Measurements from ENCODE around the gene DDAH2. TPM values are rescaled to one million over a fixed set of nuclear protein-coding genes. Genes with fewer than 3 reads are reported as not detected.

The DDAH2 gene
- total and polyA plus RNA-seq, 10 of the 15 experiments (the other 5 are each of a cell fraction or from before 2014, with no cell fraction given): 0.35 to 9.9 (median 6.2) TPM

DNA sequence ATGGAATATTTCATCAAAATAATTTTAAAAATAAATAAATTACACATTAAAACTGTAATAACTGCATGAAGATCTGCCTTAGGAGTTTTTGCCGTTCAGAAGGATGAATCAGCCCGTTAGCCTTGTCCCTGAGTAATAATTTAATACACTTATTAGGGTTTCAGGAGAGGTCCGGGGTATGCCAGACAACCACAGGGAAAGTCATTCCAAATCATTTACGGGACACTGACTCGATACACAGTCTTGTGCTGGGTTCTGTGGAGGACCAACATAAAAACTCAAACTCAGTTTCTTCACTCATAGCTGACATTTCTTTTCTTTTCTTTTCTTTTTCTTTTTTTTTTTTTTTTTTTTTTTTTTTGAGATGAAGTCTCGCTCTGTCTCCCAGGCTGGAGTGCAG, 23.2 kb downstream of the DDAH2 start:
- no peak for TF ChIP-seq RUNX3 (IDR thresholded peaks at IDR 0.05; ENCODE audit: low read length)
- no peak for TF ChIP-seq HCFC1 (IDR thresholded peaks at IDR 0.05; ENCODE audit: low read length)
- TF ChIP-seq RB1 (IDR thresholded peaks at IDR 0.05; ENCODE audit: borderline replicate concordance): no peak
- TF ChIP-seq SMAD1 (IDR thresholded peaks at IDR 0.05; ENCODE audit: low read depth, partially characterized antibody): no peak
- no peak for DNase-seq (ENCODE audit: low read depth, low spot score)
- POLR2A ChIA-PET: interaction anchor here (0.6 to 1.2 kb wide), 2 partner anchors 26 to 575 kb away, joined by 3 to 4 read pairs; no protein-coding TSS in a partner anchor
- FAIRE-seq: no peak
- H3K27me3 ChIP-seq (replicated peaks in 1 of 2; ENCODE audit: control insufficient read depth in 2 of 2, insufficient read depth in 2 of 2, low read length in 1 of 2): no peaks in the 10 kb centered on the region
- H2AFZ ChIP-seq (ENCODE audit: control insufficient read depth, low read depth, low read length): no peak overlapping the region
- H3K27ac ChIP-seq (ENCODE audit: control insufficient read depth, insufficient read depth): no peak overlapping the region
- no peak overlapping the region for H3K4me3 ChIP-seq
- no peaks in the 10 kb centered on the region for H3K36me3 ChIP-seq (ENCODE audit: control insufficient read depth in 2 of 2, insufficient read depth in 2 of 2, low read length in 1 of 2)
- H3K9me3 ChIP-seq (replicated peaks; ENCODE audit: control insufficient read depth, insufficient read depth, low read length): no peaks in the 10 kb centered on the region
- RAD21 ChIA-PET (ENCODE audit: unreplicated experiment): no interaction called here
- no TSS peak for BruUV-seq (replicated peaks)
- in situ Hi-C loops (cut with MboI): no loop called here
- H3K4me2 ChIP-seq (ENCODE audit: control insufficient read depth, insufficient read depth): no peak overlapping the region
- peaks cover 9% of the 10 kb centered on the region; the same call in 1 of the 2 replicates for H3K4me1 ChIP-seq (ENCODE audit: control insufficient read depth, insufficient read depth, low read length)
- intact Hi-C loops (cut with micrococcal nuclease; ENCODE audit: unreplicated experiment): no loop called here
- CTCF ChIA-PET: interaction anchor here (0.9 to 1.1 kb wide), 3 partner anchors 9 to 64 kb away, joined by 3 to 5 read pairs (median 3); partner anchors contain the start of gene LY6G6D
- H3K9ac ChIP-seq (ENCODE audit: control insufficient read depth, insufficient read depth, low read length): no peak overlapping the region
- ATAC-seq: no peak
- no peaks in the 10 kb centered on the region for H4K20me1 ChIP-seq (ENCODE audit: control insufficient read depth, insufficient read depth)
- WGBS (ENCODE audit: insufficient coverage, insufficient replicate concordance, low lambda C conversion rate, missing lambda C conversion rate): 36% methylated on average over 5 of the region's 6 CpGs
- H3K79me2 ChIP-seq (ENCODE audit: control insufficient read depth, insufficient read depth, low read length): peaks cover 15% of the 10 kb centered on the region
- SMC1A ChIA-PET (ENCODE audit: uncharacterized antibody, unreplicated experiment): no interaction called here

- Histone ChIP-seq H3K9me3 (replicated peaks; ENCODE audit: control insufficient read depth, insufficient read depth, low read length) (no peaks in the 10 kb centered on the region), H3K36me3 (ENCODE audit: control insufficient read depth in 2 of 2, insufficient read depth in 2 of 2, low read length in 1 of 2) (peaks cover 0 to 2% of the 10 kb centered on the region in 2 experiments; a peak in 2 of 4 replicates), H3K4me1 (ENCODE audit: control insufficient read depth, insufficient read depth, low read length) (peaks cover 9% of the 10 kb centered on the region; the same call in 1 of the 2 replicates), H3K4me2 (ENCODE audit: control insufficient read depth, insufficient read depth) (peak within 1 kb of the TSS; percentile 81), H3K27me3 (replicated peaks in 1 of 2; ENCODE audit: control insufficient read depth in 2 of 2, insufficient read depth in 2 of 2, low read length in 1 of 2) (no peaks in the 10 kb centered on the region), H3K27ac (ENCODE audit: control insufficient read depth, insufficient read depth) (peak within 1 kb of the TSS; percentile 91), H3K4me3 (peak within 1 kb of the TSS; percentile 96), H3K9ac (ENCODE audit: control insufficient read depth, insufficient read depth, low read length) (peak within 1 kb of the TSS; percentile 69), H4K20me1 (ENCODE audit: control insufficient read depth, insufficient read depth) (no peaks in the 10 kb centered on the region), H3K79me2 (ENCODE audit: control insufficient read depth, insufficient read depth, low read length) (peaks cover 17% of the 10 kb centered on the region), H2AFZ (ENCODE audit: control insufficient read depth, low read depth, low read length) (peak within 1 kb of the TSS; percentile 57)
- BruUV-seq (replicated peaks): no TSS peak
- SMC1A ChIA-PET (ENCODE audit: uncharacterized antibody, unreplicated experiment): interaction anchor here (0.6 to 3.1 kb wide), 9 partner anchors 26 to 162 kb away, joined by 3 to 18 read pairs (median 3); partner anchors contain the start of genes CLIC1, DDX39B, HSPA1B and LY6G5B
- FAIRE-seq (peak; percentile 95), DNase-seq (ENCODE audit: low read depth, low spot score) (peak; percentile 95), ATAC-seq (peak; percentile 96)
- intact Hi-C loops (cut with micrococcal nuclease; ENCODE audit: unreplicated experiment) (loop anchor here (2.0 kb wide), 1 partner anchor 36 kb away; no protein-coding TSS in a partner anchor), in situ Hi-C loops (cut with MboI) (no loop called here)
- RAD21 ChIA-PET (ENCODE audit: unreplicated experiment): interaction anchor here (0.7 to 1.7 kb wide), 11 partner anchors 28 to 162 kb away, joined by 3 to 8 read pairs (median 4); partner anchors contain the start of genes CLIC1, MSH5 and NEU1
- CTCF ChIA-PET: interaction anchor here (0.5 to 1.6 kb wide), 11 partner anchors 9 to 220 kb away, joined by 3 to 10 read pairs (median 4); partner anchors contain the start of gene MSH5
- POLR2A ChIA-PET: interaction anchor here (0.6 to 3.2 kb wide), 20 partner anchors 8 to 199 kb away, joined by 3 to 23 read pairs (median 3); partner anchors contain the start of genes CLIC1, DDX39B, EHMT2 and GPANK1
- 1% methylated on average over 54 of the region's 54 CpGs for WGBS (ENCODE audit: insufficient coverage, insufficient replicate concordance, low lambda C conversion rate, missing lambda C conversion rate)
- TF ChIP-seq, protein P1, sequence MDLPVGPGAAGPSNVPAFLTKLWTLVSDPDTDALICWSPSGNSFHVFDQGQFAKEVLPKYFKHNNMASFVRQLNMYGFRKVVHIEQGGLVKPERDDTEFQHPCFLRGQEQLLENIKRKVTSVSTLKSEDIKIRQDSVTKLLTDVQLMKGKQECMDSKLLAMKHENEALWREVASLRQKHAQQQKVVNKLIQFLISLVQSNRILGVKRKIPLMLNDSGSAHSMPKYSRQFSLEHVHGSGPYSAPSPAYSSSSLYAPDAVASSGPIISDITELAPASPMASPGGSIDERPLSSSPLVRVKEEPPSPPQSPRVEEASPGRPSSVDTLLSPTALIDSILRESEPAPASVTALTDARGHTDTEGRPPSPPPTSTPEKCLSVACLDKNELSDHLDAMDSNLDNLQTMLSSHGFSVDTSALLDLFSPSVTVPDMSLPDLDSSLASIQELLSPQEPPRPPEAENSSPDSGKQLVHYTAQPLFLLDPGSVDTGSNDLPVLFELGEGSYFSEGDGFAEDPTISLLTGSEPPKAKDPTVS (IDR thresholded peaks at IDR 0.05; ENCODE audit: low read depth, low read length): no peak
- no peak for TF ChIP-seq EZH2 (IDR thresholded peaks at IDR 0.05; ENCODE audit: borderline replicate concordance, control insufficient read depth, low read depth, low read length)
- TF ChIP-seq CHD1 (IDR thresholded peaks at IDR 0.05; ENCODE audit: low read depth, low read length): peak; percentile 96
- no peak for TF ChIP-seq NR2C2 (IDR thresholded peaks at IDR 0.05; ENCODE audit: borderline replicate concordance, control insufficient read depth, insufficient read length, low read depth)
- no peak for TF ChIP-seq NFIC (IDR thresholded peaks at IDR 0.05; ENCODE audit: low read depth, low read length)
These were observed 26.0 kb downstream of the DDAH2 start, which contains the start of gene ABHD16A for GRCh38 chr6:31702819-31703716. Gene ABHD16A, minus strand, starts transcription at chr6:31703324. Its CDS starts 43 bp downstream, at chr6:31703281.
